H9 (cell line): ENCODE results near the gene FRMPD1. TPM values are rescaled to one million over a fixed set of nuclear protein-coding genes. Genes with fewer than 3 reads are reported as not detected.

Experiments used
- DNase-seq: peaks from one replicate; pipeline ENCODE4 v3.0.0-alpha.2; 2017
- H2AFZ ChIP-seq: one replicate; pipeline ENCODE4 v1.6.1; 2013; ENCODE audit warnings: mild to moderate bottlenecking, low read length, control low read depth, moderate library complexity
- H2AK5ac ChIP-seq: 2 replicates; pipeline ENCODE4 v1.6.1; 2013; ENCODE audit warnings: low read length, control low read depth, mixed read lengths; ENCODE audit not compliant: insufficient read length
- H2BK120ac ChIP-seq: one replicate; pipeline ENCODE4 v1.6.1; 2013; ENCODE audit warnings: low read depth, mild to moderate bottlenecking, low read length, control low read depth, inconsistent platforms; ENCODE audit not compliant: poor library complexity, severe bottlenecking
- H2BK12ac ChIP-seq: 2 replicates; pipeline ENCODE4 v1.6.1; 2013; ENCODE audit warnings: low read length, control low read depth, mixed read lengths, low read depth; ENCODE audit not compliant: insufficient read length
- H2BK15ac ChIP-seq: 2 replicates; pipeline ENCODE4 v1.6.1; 2013; ENCODE audit warnings: low read depth, low read length, control low read depth
- H2BK20ac ChIP-seq: one replicate; pipeline ENCODE4 v1.6.1; 2013; ENCODE audit warnings: low read depth, mild to moderate bottlenecking, low read length, control low read depth, inconsistent platforms; ENCODE audit not compliant: poor library complexity, severe bottlenecking
- H2BK5ac ChIP-seq: 2 replicates; pipeline ENCODE4 v1.6.1; 2013; ENCODE audit warnings: low read length, control low read depth, mixed read lengths; ENCODE audit not compliant: insufficient read length
- H3K14ac ChIP-seq: 2 replicates; pipeline ENCODE4 v1.6.1; 2013; ENCODE audit warnings: low read length, control low read depth; ENCODE audit not compliant: insufficient read depth
- H3K18ac ChIP-seq: 2 replicates; pipeline ENCODE4 v1.6.1; 2013; ENCODE audit warnings: low read depth, mild to moderate bottlenecking, mixed read lengths, low read length, control low read depth; ENCODE audit not compliant: insufficient read length
- H3K23ac ChIP-seq: 2 replicates; pipeline ENCODE4 v1.6.1; 2013; ENCODE audit warnings: low read length, control low read depth, mixed read lengths, low read depth; ENCODE audit not compliant: insufficient read length
- H3K23me2 ChIP-seq: 2 replicates; pipeline ENCODE4 v1.6.1; 2013; ENCODE audit warnings: low read depth, mild to moderate bottlenecking, mixed read lengths, low read length, control low read depth; ENCODE audit not compliant: insufficient read length, poor library complexity, severe bottlenecking
- H3K27ac ChIP-seq: 2 replicates; pipeline ENCODE4 v1.5.1; 2013; ENCODE audit warnings: low read length, control low read depth, mixed read lengths, low read depth; ENCODE audit not compliant: insufficient read length
- H3K27me3 ChIP-seq: 2 replicates; pipeline ENCODE4 v1.6.1; 2013; ENCODE audit warnings: low read length, control low read depth, inconsistent platforms; ENCODE audit not compliant: insufficient read depth
- H3K4ac ChIP-seq: 2 replicates; pipeline ENCODE4 v1.6.1; 2013; ENCODE audit warnings: low read depth, mild to moderate bottlenecking, control low read depth, inconsistent platforms, low read length, moderate library complexity
- H3K4me1 ChIP-seq: 2 replicates; pipeline ENCODE4 v1.6.1; 2013; ENCODE audit warnings: low read length, control low read depth, inconsistent platforms; ENCODE audit not compliant: insufficient read depth
- H3K4me2 ChIP-seq: 2 replicates; pipeline ENCODE4 v1.6.1; 2013; ENCODE audit warnings: low read length, control low read depth, mixed read lengths; ENCODE audit not compliant: insufficient read length, insufficient read depth
- H3K56ac ChIP-seq: 2 replicates; pipeline ENCODE4 v1.6.1; 2013; ENCODE audit warnings: low read depth, mild to moderate bottlenecking, mixed read lengths, low read length, control low read depth; ENCODE audit not compliant: insufficient read length
- H3K79me1 ChIP-seq: 2 replicates; pipeline ENCODE4 v1.6.1; 2013; ENCODE audit warnings: low read depth, mild to moderate bottlenecking, moderate library complexity, low read length, control low read depth, inconsistent platforms; ENCODE audit not compliant: insufficient read depth, poor library complexity, severe bottlenecking
- H3K79me2 ChIP-seq: 2 replicates; pipeline ENCODE4 v1.6.1; 2013; ENCODE audit warnings: low read length, control low read depth, inconsistent platforms; ENCODE audit not compliant: insufficient read depth
- H3K9ac ChIP-seq: 2 replicates; pipeline ENCODE4 v1.6.1; 2013; ENCODE audit warnings: low read length, control low read depth, mixed read lengths; ENCODE audit not compliant: insufficient read length; ENCODE audit errors: extremely low read depth
- H3K9me3 ChIP-seq: one replicate; pipeline ENCODE4 v1.6.1; 2013; ENCODE audit warnings: low read depth, low read length, inconsistent platforms; ENCODE audit not compliant: control insufficient read depth
- H3T11ph ChIP-seq: one replicate; pipeline ENCODE4 v1.6.1; 2013; ENCODE audit warnings: mild to moderate bottlenecking, low read length, control low read depth, inconsistent platforms
- H4K20me1 ChIP-seq: one replicate; pipeline ENCODE4 v1.6.1; 2013; ENCODE audit not compliant: control insufficient read depth, insufficient read length, insufficient read depth
- H4K5ac ChIP-seq: 2 replicates; pipeline ENCODE4 v1.6.1; 2013; ENCODE audit warnings: low read depth, mild to moderate bottlenecking, mixed read lengths, low read length, control low read depth; ENCODE audit not compliant: insufficient read length
- H4K8ac ChIP-seq: replicated peaks from 2 replicates; pipeline ENCODE4 v1.6.1; 2013; ENCODE audit warnings: low read length, control low read depth, mixed read lengths, low read depth; ENCODE audit not compliant: insufficient read length
- H4K91ac ChIP-seq: 2 replicates; pipeline ENCODE4 v1.6.1; 2013; ENCODE audit warnings: low read depth, mild to moderate bottlenecking, moderate library complexity, mixed read lengths, low read length, control low read depth; ENCODE audit not compliant: insufficient read length
- H3K27ac Mint-ChIP-seq, 3 experiments: 2 replicates in 2 of 3; 3 replicates in 1 of 3; pipeline ENCODE4 v1.8.0; 2020 to 2021; ENCODE audit warnings: mixed read lengths in 3 of 3, mild to moderate bottlenecking in 1 of 3, moderate library complexity in 1 of 3
- H3K27me3 Mint-ChIP-seq: 2 replicates; pipeline ENCODE4 v1.8.0; 2021; ENCODE audit warnings: low read depth, mild to moderate bottlenecking, moderate library complexity, mixed read lengths
- H3K36me3 Mint-ChIP-seq, 3 experiments: 2 replicates in 2 of 3; 3 replicates in 1 of 3; pipeline ENCODE4 v1.8.0; 2020 to 2021; ENCODE audit warnings: low read depth in 3 of 3, mixed read lengths in 3 of 3; ENCODE audit not compliant: insufficient read depth in 1 of 3
- H3K4me1 Mint-ChIP-seq, 2 experiments: 2 replicates each; pipeline ENCODE4 v1.8.0; 2020; ENCODE audit warnings: mixed read lengths in 2 of 2
- H3K4me3 Mint-ChIP-seq, 2 experiments: 2 replicates in 1 of 2; 3 replicates in 1 of 2; pipeline ENCODE4 v1.8.0; 2020 to 2021; ENCODE audit warnings: mild to moderate bottlenecking in 2 of 2, mixed read lengths in 2 of 2, moderate library complexity in 1 of 2
- H3K9me3 Mint-ChIP-seq, 2 experiments: 2 replicates in 1 of 2; 3 replicates in 1 of 2; pipeline ENCODE4 v1.8.0; 2020; ENCODE audit warnings: mild to moderate bottlenecking in 2 of 2, mixed read lengths in 2 of 2, moderate library complexity in 1 of 2
- CTCF ChIP-seq: fragments of 200-600 bp; sonication (generic); conservative IDR thresholded peaks from 3 replicates; pipeline ENCODE4 v1.8.0; 2021; ENCODE audit warnings: antibody characterized with exemption, mild to moderate bottlenecking
- WGBS: extraction: QIAGEN DNeasy Blood & Tissue Kit; methylation state at CpG from one replicate; pipeline ENCODE4 v1.1.7; 2013; ENCODE audit warnings: missing lambda C conversion rate, low lambda C conversion rate, mixed read lengths; ENCODE audit not compliant: insufficient read length; ENCODE audit errors: extremely low coverage; 5-methylcytosine and 5-hydroxymethylcytosine counted together
- total RNA-seq: library from RNA; stranded (reverse); gene quantifications from 2 replicates; pipeline ENCODE4 v1.2.1, GENCODE V29; 2021

Gene FRMPD1
- total RNA-seq, 1 experiment from 2014 or later = 0.04 TPM

DNA sequence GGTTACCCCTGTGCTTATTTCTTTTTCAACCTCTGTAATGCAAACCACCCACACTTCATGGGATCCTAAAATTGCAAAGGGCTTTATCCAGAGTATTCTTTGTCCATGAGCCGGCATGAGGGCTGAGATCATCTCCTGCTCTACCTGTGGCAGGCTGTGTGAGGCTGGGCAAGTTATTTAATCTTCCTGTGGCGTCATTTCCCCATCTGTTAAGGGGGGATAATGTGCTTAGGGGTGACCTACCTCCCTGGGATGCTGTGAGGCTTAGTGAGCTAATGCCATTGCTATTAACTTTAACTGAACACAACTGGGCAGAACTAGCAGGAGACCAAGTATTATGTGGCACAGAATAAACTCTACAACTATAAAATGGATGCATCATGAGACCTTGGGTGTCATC lies 17.0 kb downstream of the FRMPD1 start:
- peaks cover 0 to 4% (median 0%) of the 10 kb centered on the region in 3 experiments; a peak in 3 of 7 replicates for H3K36me3 Mint-ChIP-seq
- no peak overlapping the region for H2BK20ac ChIP-seq
- peaks cover 46 to 61% of the 10 kb centered on the region in 2 experiments for H3K4me1 Mint-ChIP-seq
- no peak overlapping the region for H2BK12ac ChIP-seq
- no peak for DNase-seq
- no peak overlapping the region for H4K91ac ChIP-seq
- H2AK5ac ChIP-seq = no peak overlapping the region
- WGBS = no CpG with 5 or more reads among the region's 2 CpGs
- no peak overlapping the region for H4K8ac ChIP-seq
- H2BK120ac ChIP-seq = no peak overlapping the region
- no peak overlapping the region for H3K27ac ChIP-seq
- H2AFZ ChIP-seq = no peak overlapping the region
- peaks cover 0 to 2% of the 10 kb centered on the region in 2 experiments; a peak in 1 of 5 replicates for H3K9me3 Mint-ChIP-seq
- H3K79me2 ChIP-seq = no peaks in the 10 kb centered on the region
- no peak overlapping the region for H3K4ac ChIP-seq
- H3K18ac ChIP-seq = no peak overlapping the region
- no peaks in the 10 kb centered on the region for H3K79me1 ChIP-seq
- H3K23ac ChIP-seq = no peak overlapping the region
- peaks cover 2% of the 10 kb centered on the region for H3K4me1 ChIP-seq
- H4K20me1 ChIP-seq = no peaks in the 10 kb centered on the region
- no peak overlapping the region for H3K14ac ChIP-seq
- no peak overlapping the region for H2BK5ac ChIP-seq
- H4K5ac ChIP-seq = no peak overlapping the region
- no peak overlapping the region for H3K56ac ChIP-seq
- peak overlapping the region in 1 of 3 experiments; percentile 48; a peak in 1 of 7 replicates for H3K27ac Mint-ChIP-seq
- no peak overlapping the region for H2BK15ac ChIP-seq
- H3K4me2 ChIP-seq = peak overlapping the region; percentile 10
- no peak overlapping the region for H3K9ac ChIP-seq
- no peak overlapping the region for H3T11ph ChIP-seq
- no peaks in the 10 kb centered on the region for H3K9me3 ChIP-seq
- H3K27me3 ChIP-seq = no peaks in the 10 kb centered on the region; the same call in 1 of the 2 replicates
- H3K4me3 Mint-ChIP-seq = no peak overlapping the region
- no peaks in the 10 kb centered on the region for H3K23me2 ChIP-seq
- no peak for TF ChIP-seq CTCF
- peaks cover 12% of the 10 kb centered on the region for H3K27me3 Mint-ChIP-seq
